DOHH2 (cell line): ENCODE data around the gene KRT222.

Experiments
- H3F3A ChIP-seq: fragments of 200-600 bp; sonication (generic), shearing (Covaris generic); 2 replicates; pipeline ENCODE4 v1.6.0; 2016; ENCODE audit warnings: antibody characterized with exemption, mild to moderate bottlenecking; ENCODE audit not compliant: control insufficient read depth, insufficient read depth
- H3K27ac ChIP-seq: fragments of 200-600 bp; sonication (generic); 2 replicates; pipeline ENCODE4 v1.5.1; 2014; ENCODE audit warnings: low read depth, mild to moderate bottlenecking, low read length, moderate library complexity
- H3K27me3 ChIP-seq: fragments of 200-600 bp; sonication (generic); 2 replicates; pipeline ENCODE4 v1.6.1; 2014; ENCODE audit warnings: mild to moderate bottlenecking, low read length, mixed read lengths; ENCODE audit not compliant: control insufficient read depth
- H3K36me3 ChIP-seq: fragments of 200-600 bp; sonication (generic); 2 replicates; pipeline ENCODE4 v1.6.1; 2014; ENCODE audit warnings: mild to moderate bottlenecking, low read length, moderate library complexity, mixed read lengths; ENCODE audit not compliant: control insufficient read depth
- H3K4me1 ChIP-seq: fragments of 200-600 bp; sonication (generic); 2 replicates; pipeline ENCODE4 v1.6.1; 2014; ENCODE audit warnings: mild to moderate bottlenecking, low read length, mixed read lengths; ENCODE audit not compliant: control insufficient read depth
- H3K4me2 ChIP-seq: fragments of 200-600 bp; sonication (generic); 2 replicates; pipeline ENCODE4 v1.6.0; 2014; ENCODE audit warnings: mild to moderate bottlenecking, low read length, moderate library complexity
- H3K4me3 ChIP-seq: fragments of 200-600 bp; sonication (generic); 2 replicates; pipeline ENCODE4 v1.5.1; 2014; ENCODE audit warnings: mild to moderate bottlenecking, low read length, mixed read lengths
- H3K79me2 ChIP-seq: fragments of 200-600 bp; sonication (generic); 2 replicates; pipeline ENCODE4 v1.6.1; 2014; ENCODE audit warnings: mild to moderate bottlenecking, low read length, mixed read lengths; ENCODE audit not compliant: control insufficient read depth
- H3K9me2 ChIP-seq: fragments of 200-600 bp; sonication (generic); replicated peaks from 2 replicates; pipeline ENCODE4 v1.6.1; 2014; ENCODE audit warnings: mild to moderate bottlenecking, low read length, mixed read lengths; ENCODE audit not compliant: control insufficient read depth
- H3K9me3 ChIP-seq: fragments of 200-600 bp; sonication (generic); 2 replicates; pipeline ENCODE4 v1.6.1; 2014; ENCODE audit warnings: antibody characterized with exemption, low read length, mixed read lengths; ENCODE audit not compliant: control insufficient read depth, insufficient read depth
- H4K20me1 ChIP-seq: fragments of 200-600 bp; sonication (generic); 2 replicates; pipeline ENCODE4 v1.6.0; 2014; ENCODE audit warnings: low read depth, mild to moderate bottlenecking, antibody characterized with exemption, low read length, moderate library complexity; ENCODE audit not compliant: control insufficient read depth, insufficient read depth
- EZH2phosphoT487 ChIP-seq: fragments of 200-600 bp; sonication (generic); IDR thresholded peaks from 2 replicates; pipeline ENCODE4 v1.6.1; 2017; ENCODE audit warnings: borderline replicate concordance, mild to moderate bottlenecking, antibody characterized with exemption, low read length, moderate library complexity, mixed read lengths
- TF ChIP-seq, protein P1 (sequence below): fragments of 200-600 bp; sonication (generic); IDR thresholded peaks from one replicate; pipeline ENCODE4 v1.5.1; 2014; ENCODE audit warnings: antibody characterized with exemption, mild to moderate bottlenecking, low read depth, low read length; ENCODE audit not compliant: poor library complexity, severe bottlenecking

Gene KRT222

GRCh38 chr17:40606548-40607353 is 58.2 kb downstream of the KRT222 start:
- Histone ChIP-seq H3K27me3 (peaks cover 9% of the 10 kb centered on the region), H3F3A (no peaks in the 10 kb centered on the region), H3K9me2 (no peaks in the 10 kb centered on the region), H4K20me1 (no peaks in the 10 kb centered on the region), H3K9me3 (no peaks in the 10 kb centered on the region), H3K4me2 (no peak overlapping the region), H3K27ac (no peak overlapping the region), H3K4me1 (no peaks in the 10 kb centered on the region), H3K36me3 (no peaks in the 10 kb centered on the region), H3K4me3 (no peak overlapping the region), H3K79me2 (no peaks in the 10 kb centered on the region)
- TF ChIP-seq, protein P1, sequence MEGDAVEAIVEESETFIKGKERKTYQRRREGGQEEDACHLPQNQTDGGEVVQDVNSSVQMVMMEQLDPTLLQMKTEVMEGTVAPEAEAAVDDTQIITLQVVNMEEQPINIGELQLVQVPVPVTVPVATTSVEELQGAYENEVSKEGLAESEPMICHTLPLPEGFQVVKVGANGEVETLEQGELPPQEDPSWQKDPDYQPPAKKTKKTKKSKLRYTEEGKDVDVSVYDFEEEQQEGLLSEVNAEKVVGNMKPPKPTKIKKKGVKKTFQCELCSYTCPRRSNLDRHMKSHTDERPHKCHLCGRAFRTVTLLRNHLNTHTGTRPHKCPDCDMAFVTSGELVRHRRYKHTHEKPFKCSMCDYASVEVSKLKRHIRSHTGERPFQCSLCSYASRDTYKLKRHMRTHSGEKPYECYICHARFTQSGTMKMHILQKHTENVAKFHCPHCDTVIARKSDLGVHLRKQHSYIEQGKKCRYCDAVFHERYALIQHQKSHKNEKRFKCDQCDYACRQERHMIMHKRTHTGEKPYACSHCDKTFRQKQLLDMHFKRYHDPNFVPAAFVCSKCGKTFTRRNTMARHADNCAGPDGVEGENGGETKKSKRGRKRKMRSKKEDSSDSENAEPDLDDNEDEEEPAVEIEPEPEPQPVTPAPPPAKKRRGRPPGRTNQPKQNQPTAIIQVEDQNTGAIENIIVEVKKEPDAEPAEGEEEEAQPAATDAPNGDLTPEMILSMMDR: no peak
- no peak for TF ChIP-seq EZH2phosphoT487

- no peak for TF ChIP-seq EZH2phosphoT487
- TF ChIP-seq, protein P1: no peak
- H3K9me3 ChIP-seq: no peaks in the 10 kb centered on the region
Measured at GRCh38 chr17:40605306-40605705, 59.7 kb downstream of the KRT222 start.

More at GRCh38 chr17:40605306-40605705, 59.7 kb downstream of the KRT222 start:
- Histone ChIP-seq H4K20me1 (no peaks in the 10 kb centered on the region), H3K4me2 (no peak overlapping the region), H3K27ac (no peak overlapping the region), H3K4me3 (no peak overlapping the region), H3K4me1 (no peaks in the 10 kb centered on the region), H3K27me3 (peaks cover 2% of the 10 kb centered on the region; the same call in 1 of the 2 replicates), H3K36me3 (no peaks in the 10 kb centered on the region), H3K79me2 (no peaks in the 10 kb centered on the region), H3K9me2 (no peaks in the 10 kb centered on the region), H3F3A (no peaks in the 10 kb centered on the region)
